HUES48 (cell line): ENCODE results near the gene PCSK2.

Experiments used
- H3K27ac ChIP-seq: one replicate; pipeline ENCODE4 v1.7.0; 2013; ENCODE audit warnings: low read depth, low read length, inconsistent platforms
- H3K27me3 ChIP-seq: 2 replicates; pipeline ENCODE4 v1.6.1; 2013; ENCODE audit warnings: mild to moderate bottlenecking, low read length; ENCODE audit not compliant: control insufficient read depth, insufficient read depth
- H3K36me3 ChIP-seq: 2 replicates; pipeline ENCODE4 v1.6.1; 2013; ENCODE audit warnings: low read length; ENCODE audit not compliant: control insufficient read depth, insufficient read depth
- H3K4me1 ChIP-seq: 2 replicates; pipeline ENCODE4 v1.6.1; 2013; ENCODE audit warnings: mild to moderate bottlenecking, low read length; ENCODE audit not compliant: control insufficient read depth, insufficient read depth
- H3K4me3 ChIP-seq: 2 replicates; pipeline ENCODE4 v1.5.1; 2013; ENCODE audit warnings: mild to moderate bottlenecking, low read depth, low read length
- H3K9ac ChIP-seq: 2 replicates; pipeline ENCODE4 v1.6.1; 2013; ENCODE audit warnings: mild to moderate bottlenecking, low read depth, low read length, moderate library complexity
- H3K9me3 ChIP-seq: 2 replicates; pipeline ENCODE4 v1.6.1; 2013; ENCODE audit warnings: low read length; ENCODE audit not compliant: control insufficient read depth, insufficient read depth

The PCSK2 gene

DNA sequence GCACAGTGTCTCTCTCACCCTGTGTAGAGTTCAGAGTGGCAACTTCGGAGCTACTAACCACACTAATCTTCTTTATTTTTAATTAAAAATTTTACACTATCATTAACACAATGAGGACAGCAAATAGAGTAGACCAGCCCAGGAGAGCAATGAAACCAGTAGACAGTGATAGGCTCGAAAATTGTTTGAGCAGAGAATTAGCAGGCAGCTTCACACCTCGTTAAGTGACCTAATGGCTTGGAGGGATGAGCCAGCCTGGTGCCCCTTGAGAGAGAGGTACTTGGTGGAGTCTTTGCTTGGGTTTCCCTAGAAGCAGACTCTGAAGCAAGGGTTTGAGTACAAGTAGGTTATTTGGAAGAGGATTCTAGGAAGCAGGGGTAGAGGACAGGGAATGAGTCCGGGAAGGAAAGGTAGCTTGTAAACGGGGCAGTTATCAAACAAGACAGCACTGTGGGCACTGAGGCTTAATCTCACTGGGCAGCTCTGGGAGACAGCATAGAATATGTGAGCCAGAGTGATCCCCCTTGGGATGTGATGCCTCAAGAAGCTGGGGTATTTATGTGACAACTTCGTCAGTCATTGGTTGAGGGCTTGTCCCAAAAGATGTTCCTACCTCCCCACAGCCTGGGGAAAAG is 146.1 kb downstream of the PCSK2 start:
- no peak overlapping the region for H3K9ac ChIP-seq
- no peaks in the 10 kb centered on the region for H3K9me3 ChIP-seq
- H3K4me3 ChIP-seq: no peak overlapping the region
- no peak overlapping the region for H3K27ac ChIP-seq
- H3K4me1 ChIP-seq: 0 out of 2 replicates have a peak, but pooled peaks cover 7% of the 10 kb centered on the region
- H3K27me3 ChIP-seq: no peaks in the 10 kb centered on the region
- no peaks in the 10 kb centered on the region for H3K36me3 ChIP-seq

- H3K27me3 ChIP-seq: no peaks in the 10 kb centered on the region
- H3K4me1 ChIP-seq: 0 out of 2 replicates have a peak, but pooled peaks cover 7% of the 10 kb centered on the region
- H3K9me3 ChIP-seq: no peaks in the 10 kb centered on the region
- H3K4me3 ChIP-seq: no peak overlapping the region
- H3K36me3 ChIP-seq: no peaks in the 10 kb centered on the region
- H3K27ac ChIP-seq: no peak overlapping the region
- no peak overlapping the region for H3K9ac ChIP-seq
These were observed 147.2 kb downstream of the PCSK2 start for GRCh38 chr20:17374086-17374485.

DNA sequence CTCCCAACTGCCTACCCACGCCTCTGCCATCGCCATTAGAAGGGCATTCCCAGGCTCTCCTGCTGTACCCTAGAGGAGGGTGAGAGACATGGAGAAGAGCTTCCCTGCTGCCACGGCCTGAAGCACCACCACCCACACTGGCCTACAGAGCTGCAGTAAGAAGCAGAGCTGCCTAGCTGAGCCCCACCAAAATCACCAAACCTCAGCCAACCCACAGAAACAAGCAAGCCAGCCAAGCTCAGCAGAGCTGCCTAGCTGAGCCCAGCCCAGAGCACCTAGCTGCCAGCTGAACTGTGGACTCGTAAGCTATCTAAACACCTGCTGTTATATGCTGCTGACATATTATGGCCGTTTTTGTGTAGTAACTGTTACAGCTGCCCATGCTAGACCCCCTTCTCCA is 149.2 kb downstream of the PCSK2 start:
- H3K4me3 ChIP-seq: no peak overlapping the region
- H3K9me3 ChIP-seq: no peaks in the 10 kb centered on the region
- no peak overlapping the region for H3K27ac ChIP-seq
- no peak overlapping the region for H3K9ac ChIP-seq
- 0 out of 2 replicates have a peak, but pooled peaks cover 7% of the 10 kb centered on the region for H3K4me1 ChIP-seq
- H3K36me3 ChIP-seq: no peaks in the 10 kb centered on the region
- H3K27me3 ChIP-seq: no peaks in the 10 kb centered on the region

DNA sequence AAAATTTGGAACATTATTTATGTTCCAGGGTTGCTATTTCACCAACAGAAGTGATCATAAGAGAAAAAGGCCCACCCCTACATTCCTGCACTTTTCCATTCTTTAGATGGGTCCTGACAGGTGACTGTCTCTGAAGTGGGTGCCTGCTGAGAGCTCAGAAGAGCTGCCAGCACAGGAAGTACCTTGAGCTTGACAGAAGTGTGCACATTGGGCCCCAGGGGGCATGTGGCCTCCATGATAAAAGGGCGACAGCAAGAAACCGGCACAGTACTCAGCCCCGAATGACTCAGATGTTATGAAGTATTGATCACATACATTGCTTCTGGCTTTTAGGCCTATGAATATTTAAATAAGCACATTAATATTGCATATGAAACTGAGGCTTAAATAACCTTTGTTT is 150.4 kb downstream of the PCSK2 start:
- Histone ChIP-seq H3K36me3 (no peaks in the 10 kb centered on the region), H3K27ac (no peak overlapping the region), H3K4me3 (no peak overlapping the region), H3K9me3 (no peaks in the 10 kb centered on the region), H3K27me3 (no peaks in the 10 kb centered on the region), H3K4me1 (0 out of 2 replicates have a peak, but pooled peaks cover 7% of the 10 kb centered on the region), H3K9ac (no peak overlapping the region)

GRCh38 chr20:17379651-17380050 is 152.8 kb downstream of the PCSK2 start:
- Histone ChIP-seq H3K36me3 (no peaks in the 10 kb centered on the region), H3K4me1 (0 out of 2 replicates have a peak, but pooled peaks cover 7% of the 10 kb centered on the region), H3K9me3 (no peaks in the 10 kb centered on the region), H3K9ac (no peak overlapping the region), H3K4me3 (no peak overlapping the region), H3K27me3 (no peaks in the 10 kb centered on the region), H3K27ac (no peak overlapping the region)

DNA sequence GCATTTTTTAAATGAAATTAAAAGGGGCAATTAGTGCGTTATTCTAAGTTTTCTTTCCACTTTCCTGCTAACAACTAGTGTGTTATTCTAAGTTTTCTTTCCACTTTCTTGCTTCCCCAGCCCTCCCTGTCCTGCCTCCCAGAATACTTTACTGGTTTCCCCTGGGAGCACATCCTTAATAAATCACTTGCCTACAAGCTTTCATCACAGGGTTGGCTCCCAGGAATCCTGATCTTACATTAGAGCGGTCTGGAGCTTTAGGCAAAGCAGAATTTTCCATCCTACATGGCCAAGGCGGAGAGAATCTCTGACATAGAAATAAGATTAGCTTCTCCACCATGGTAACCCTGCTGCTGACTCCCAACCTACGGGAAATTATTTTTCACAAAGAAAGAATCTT is 154.0 kb downstream of the PCSK2 start:
- no peaks in the 10 kb centered on the region for H3K9me3 ChIP-seq
- no peak overlapping the region for H3K27ac ChIP-seq
- no peaks in the 10 kb centered on the region for H3K27me3 ChIP-seq
- 0 out of 2 replicates have a peak, but pooled peaks cover 7% of the 10 kb centered on the region for H3K4me1 ChIP-seq
- H3K36me3 ChIP-seq: no peaks in the 10 kb centered on the region
- no peak overlapping the region for H3K9ac ChIP-seq
- no peak overlapping the region for H3K4me3 ChIP-seq

- Histone ChIP-seq H3K9me3 (no peaks in the 10 kb centered on the region), H3K9ac (no peak overlapping the region), H3K4me3 (no peak overlapping the region), H3K27me3 (no peaks in the 10 kb centered on the region), H3K27ac (no peak overlapping the region), H3K4me1 (0 out of 2 replicates have a peak, but pooled peaks cover 7% of the 10 kb centered on the region), H3K36me3 (no peaks in the 10 kb centered on the region)
These were observed 154.9 kb downstream of the PCSK2 start for GRCh38 chr20:17381724-17382123.

DNA sequence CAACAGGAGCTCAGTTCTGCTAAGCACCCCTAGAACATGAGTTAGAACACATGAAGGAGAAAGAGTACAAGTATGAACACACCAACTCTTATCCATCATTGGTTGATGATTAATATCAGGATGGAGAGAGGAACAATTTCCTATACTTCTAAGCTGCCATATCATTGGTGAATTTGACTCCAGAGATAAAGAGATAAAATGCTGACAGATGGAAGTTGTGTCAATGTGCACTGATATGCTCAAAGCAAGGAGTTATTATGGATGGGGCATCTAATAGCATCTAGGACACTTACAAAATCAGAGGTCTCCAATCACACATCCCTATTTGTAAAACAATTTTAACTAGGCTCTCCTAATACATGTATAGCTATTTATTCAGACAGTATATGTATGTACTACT is 159.0 kb downstream of the PCSK2 start:
- H3K27me3 ChIP-seq: no peaks in the 10 kb centered on the region

GRCh38 chr20:17390655-17391054 is 163.8 kb downstream of the PCSK2 start:
- H3K4me3 ChIP-seq: no peak overlapping the region
- no peak overlapping the region for H3K9ac ChIP-seq
- no peak overlapping the region for H3K27ac ChIP-seq
- H3K9me3 ChIP-seq: no peaks in the 10 kb centered on the region
- no peaks in the 10 kb centered on the region for H3K36me3 ChIP-seq
- H3K4me1 ChIP-seq: no peaks in the 10 kb centered on the region
- no peaks in the 10 kb centered on the region for H3K27me3 ChIP-seq

More for the DNA sequence above, 159.0 kb downstream of the PCSK2 start:
- Histone ChIP-seq H3K9me3 (no peaks in the 10 kb centered on the region), H3K4me3 (no peak overlapping the region), H3K9ac (no peak overlapping the region), H3K27ac (no peak overlapping the region), H3K4me1 (no peaks in the 10 kb centered on the region), H3K36me3 (no peaks in the 10 kb centered on the region)

- Histone ChIP-seq H3K9me3 (no peaks in the 10 kb centered on the region), H3K4me1 (no peaks in the 10 kb centered on the region), H3K36me3 (no peaks in the 10 kb centered on the region), H3K9ac (no peak overlapping the region), H3K4me3 (no peak overlapping the region), H3K27me3 (no peaks in the 10 kb centered on the region), H3K27ac (no peak overlapping the region)
These were observed 164.4 kb downstream of the PCSK2 start for GRCh38 chr20:17391127-17391771.

DNA sequence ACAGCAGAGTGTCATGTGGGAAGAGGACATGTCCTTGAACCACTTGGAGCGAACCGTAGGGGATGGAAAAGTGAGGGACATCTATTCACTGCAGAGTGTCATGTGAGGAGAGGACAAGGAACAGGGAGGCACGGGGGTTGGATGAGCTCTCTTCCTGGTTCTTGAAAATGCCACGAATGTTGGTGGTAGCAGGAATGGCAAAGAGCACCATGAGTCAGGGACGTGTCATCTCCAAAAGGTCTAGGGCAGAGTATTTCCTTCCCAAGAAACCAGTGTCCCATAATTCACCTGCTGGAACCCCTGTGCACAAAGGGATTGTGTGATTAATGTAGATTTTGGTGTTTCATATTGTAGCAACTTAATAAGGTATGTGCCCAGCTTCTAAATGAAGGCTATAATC is 167.6 kb downstream of the PCSK2 start:
- Histone ChIP-seq H3K4me1 (no peaks in the 10 kb centered on the region), H3K27ac (no peak overlapping the region), H3K9me3 (no peaks in the 10 kb centered on the region), H3K27me3 (no peaks in the 10 kb centered on the region), H3K36me3 (no peaks in the 10 kb centered on the region), H3K4me3 (no peak overlapping the region), H3K9ac (no peak overlapping the region)
